Limb (tissue), 2 donors: ENCODE results near the gene KISS1.

Source experiments
- DNase-seq, 2 donors: peaks; one replicate each; pipeline ENCODE4 v3.0.0-alpha.2; 2016; ENCODE audit errors: extremely low spot score in 2 of 2

Gene KISS1

DNA sequence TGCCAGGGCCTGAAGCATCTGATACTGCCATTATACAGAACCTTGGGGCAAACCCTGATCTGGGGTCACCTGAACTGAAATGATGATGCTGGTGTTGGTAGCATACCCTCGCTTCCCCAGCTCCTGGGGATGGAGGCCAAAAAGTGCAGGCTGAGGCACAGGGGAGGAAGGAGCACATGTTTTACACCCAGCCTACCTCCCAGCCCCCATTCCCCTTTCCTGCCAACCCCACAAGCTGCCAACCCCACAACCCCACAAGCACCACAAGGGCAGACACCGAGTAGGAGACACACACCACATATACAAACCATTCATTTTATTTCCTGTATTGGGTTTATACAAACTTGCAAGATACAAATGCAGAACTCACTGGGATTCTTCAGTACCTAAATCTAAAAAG, 22.3 kb upstream of the KISS1 start:
- DNase-seq: no peak

DNA sequence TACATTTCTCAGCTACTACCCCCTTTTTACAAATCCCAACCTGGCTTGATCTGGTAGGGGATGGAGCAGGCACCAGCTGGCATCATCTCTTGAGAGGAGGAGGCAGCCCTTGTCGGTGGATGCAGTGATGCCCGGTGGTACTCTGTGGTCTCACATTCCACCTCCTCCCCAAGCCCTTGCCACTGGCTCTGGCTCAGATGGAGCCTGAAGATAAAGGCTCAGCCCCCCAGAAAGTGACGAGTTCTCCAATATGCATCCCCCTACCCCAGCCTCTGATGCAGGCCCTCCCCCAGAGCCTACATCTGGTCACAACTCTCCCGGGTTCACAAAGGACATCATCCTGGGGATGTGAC, 21.3 kb upstream of the KISS1 start:
- DNase-seq: no peak

DNA sequence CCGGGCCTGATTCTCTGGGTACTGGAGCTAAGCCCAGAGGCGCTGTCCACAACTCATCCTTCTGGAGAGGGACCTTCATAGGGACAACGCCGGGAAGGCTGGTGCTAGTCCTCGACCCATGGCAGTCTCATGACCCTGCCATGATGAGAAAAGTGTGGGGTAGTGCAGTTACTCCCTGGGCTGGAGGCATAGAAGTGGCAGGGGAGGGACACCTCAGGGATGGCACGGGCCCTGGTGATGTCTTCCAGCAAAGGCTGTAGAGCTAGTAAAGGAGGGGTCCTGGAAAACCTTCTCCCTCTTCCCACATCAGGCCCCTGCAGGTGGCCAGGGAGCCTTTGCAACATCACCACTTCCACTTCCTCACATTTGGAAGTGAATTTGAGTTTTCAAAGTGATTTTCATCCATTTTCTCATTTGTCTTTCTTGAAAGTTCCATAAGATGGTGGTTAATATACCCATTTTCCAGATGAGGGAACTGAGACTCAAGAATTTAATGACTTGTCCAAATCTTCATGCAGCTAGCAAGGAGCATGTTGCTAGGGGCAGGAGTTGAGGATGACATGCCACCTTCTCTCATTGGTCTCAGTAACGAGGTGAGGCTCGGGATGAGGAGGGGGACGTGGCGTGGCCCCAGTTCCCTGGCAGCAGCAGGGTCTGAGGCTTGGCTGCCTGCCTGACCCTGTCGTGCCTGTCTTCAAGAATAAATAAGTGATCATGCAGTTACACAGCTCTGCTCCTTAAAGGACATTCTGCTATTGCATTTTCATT, 20.8 kb upstream of the KISS1 start:
- DNase-seq: no peak

DNA sequence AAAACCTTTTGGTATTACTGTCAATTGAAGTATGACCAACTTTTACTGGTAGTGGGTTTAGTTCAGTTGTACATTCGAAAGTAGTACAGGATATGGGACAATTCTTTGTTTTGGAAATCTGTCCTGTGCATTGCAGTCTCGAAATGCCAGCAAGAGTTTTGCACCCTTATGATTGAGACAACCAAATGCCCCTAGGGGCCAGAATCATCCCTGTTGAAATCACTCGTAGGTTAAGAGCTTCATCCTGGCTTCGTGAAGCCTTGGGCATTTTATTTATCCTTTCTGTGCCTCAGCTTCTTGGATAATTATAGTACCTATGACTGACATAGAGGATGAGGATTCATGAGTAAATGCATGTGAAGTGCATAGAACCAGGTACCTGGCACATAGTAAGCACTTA, 19.9 kb upstream of the KISS1 start:
- no peak for DNase-seq

GRCh38 chr1:204213668-204214662, 17.7 kb upstream of the KISS1 start, which contains the start of gene GOLT1A:
TSS of gene GOLT1A (minus strand) at chr1:204213988. CDS start at chr1:204213906, 82 bp downstream.
- peak; percentile 69 to 70 for DNase-seq

- DNase-seq: no peak
These were observed 16.4 kb upstream of the KISS1 start for GRCh38 chr1:204212715-204213114.

- DNase-seq: no peak
These were observed 14.8 kb upstream of the KISS1 start for GRCh38 chr1:204211046-204211445.

DNA sequence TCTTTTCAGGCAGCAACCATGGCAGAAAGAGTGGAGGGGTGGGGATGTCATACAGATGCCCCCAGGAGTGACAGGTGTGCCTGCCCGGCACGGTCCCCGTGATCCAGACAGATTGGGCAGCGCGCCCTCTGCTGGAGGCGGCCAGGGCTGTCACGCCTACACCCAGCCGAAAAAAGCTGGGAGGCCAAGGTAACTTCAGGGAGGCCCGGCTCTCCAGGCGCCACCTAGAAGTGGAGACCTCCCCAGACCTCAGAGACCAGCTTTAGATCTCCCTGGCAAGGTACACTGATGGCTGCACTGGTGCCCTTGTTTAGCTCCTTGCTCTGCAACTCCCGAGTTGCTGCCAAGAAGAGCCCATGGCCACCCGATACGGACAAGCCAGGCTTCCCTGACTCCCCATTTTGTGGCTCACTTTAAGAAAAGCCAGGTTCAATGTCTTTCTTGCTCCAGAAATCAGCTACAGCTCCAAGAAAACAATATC, 10.9 kb upstream of the KISS1 start:
- DNase-seq: peak in 1 of 2 donors; percentile 82

DNA sequence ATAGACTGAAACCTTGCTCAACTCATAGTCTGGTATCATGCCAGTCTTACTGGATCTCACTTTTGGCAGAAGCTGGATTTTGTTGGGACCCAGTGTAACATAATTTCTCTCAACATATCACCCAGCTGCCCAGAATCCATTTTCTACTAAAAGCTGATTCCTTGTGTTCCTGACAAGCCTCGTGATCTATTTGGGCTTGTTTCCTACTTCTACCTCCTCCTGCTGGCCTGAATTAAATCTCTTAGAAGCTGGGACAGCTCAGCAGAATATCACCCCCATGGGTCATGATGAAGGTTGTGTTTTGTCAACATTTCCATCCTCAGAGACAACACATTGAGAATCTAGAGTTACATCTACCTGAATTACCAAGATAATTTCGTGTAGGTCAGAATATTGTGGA, 9.8 kb upstream of the KISS1 start:
- no peak for DNase-seq

GRCh38 chr1:204205486-204205885, 9.2 kb upstream of the KISS1 start:
- DNase-seq: no peak

DNA sequence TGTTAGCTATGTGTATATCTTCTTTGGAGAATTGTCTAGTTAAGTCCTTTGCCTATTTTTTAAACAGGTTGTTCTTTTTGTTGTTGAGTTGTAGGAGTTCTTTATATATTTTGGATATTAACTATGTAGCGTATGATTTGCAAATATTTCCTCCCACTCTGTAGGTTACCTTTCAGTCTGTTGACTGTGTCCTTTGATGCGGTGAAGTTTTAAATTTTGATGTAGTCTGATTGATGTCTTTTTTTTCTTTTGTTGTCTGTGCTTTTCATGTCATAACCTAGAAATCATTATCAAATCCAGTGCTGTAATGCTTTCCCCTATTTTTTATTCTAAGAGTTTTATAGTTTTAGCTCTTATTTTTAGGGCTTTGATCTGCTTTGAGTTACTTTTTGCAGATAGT, 8.7 kb upstream of the KISS1 start:
- no peak for DNase-seq

GRCh38 chr1:204203206-204203767, 7.0 kb upstream of the KISS1 start:
- no peak for DNase-seq

GRCh38 chr1:204202481-204202880, 6.2 kb upstream of the KISS1 start:
- no peak for DNase-seq

- no peak for DNase-seq
These were observed 5.2 kb upstream of the KISS1 start for GRCh38 chr1:204201348-204202040.

- DNase-seq: no peak
These were observed 3.3 kb upstream of the KISS1 start for GRCh38 chr1:204199579-204199978.

- peak in 1 of 2 donors; percentile 36 for DNase-seq
These were observed 2.4 kb upstream of the KISS1 start for GRCh38 chr1:204198348-204199340.

DNA sequence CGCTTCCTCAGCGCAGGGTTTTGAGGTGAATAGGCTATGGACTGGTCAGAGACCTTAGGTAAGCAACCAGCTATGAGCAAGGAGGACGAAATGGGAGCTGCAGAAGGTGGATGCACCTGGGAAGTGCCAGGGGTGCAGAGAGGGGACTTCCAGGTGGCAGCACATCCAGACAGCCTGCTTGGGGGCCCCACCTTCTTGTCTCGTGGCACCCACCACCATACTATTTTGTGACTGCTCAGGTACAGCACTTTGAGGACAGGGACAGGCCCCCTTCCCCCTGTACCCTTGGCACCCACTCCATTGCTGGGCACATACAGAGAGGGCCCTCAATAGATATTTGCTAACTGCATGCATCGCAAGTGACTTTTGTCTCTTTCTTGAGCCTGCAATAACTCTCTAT, 777 bp upstream of the KISS1 start:
- no peak for DNase-seq

- DNase-seq: no peak
These were observed 1.5 kb downstream of the KISS1 start for GRCh38 chr1:204194771-204195170.

GRCh38 chr1:204194080-204194479, 2.2 kb downstream of the KISS1 start:
- DNase-seq: no peak
